HG02798 (cell line): ENCODE results near the gene APOL4.
"Not testable (repeated sequence)": the region's sequence is repeated elsewhere in the genome, so short reads cannot be mapped to it uniquely, and the experiment has no call there.

ENCODE experiments used
- ATAC-seq: cut with Tn5 transposase; IDR thresholded peaks from one replicate; pipeline ENCODE4 v1.9.1; 2021; ENCODE audit warnings: mild to moderate bottlenecking; ENCODE audit not compliant: unreplicated experiment, poor library complexity

The APOL4 gene

GRCh38 chr22:36191106-36191836 lies 10.3 kb downstream of the APOL4 start:
- ATAC-seq = no peak

GRCh38 chr22:36187862-36188261 lies 13.7 kb downstream of the APOL4 start:
- not testable (repeated sequence) for ATAC-seq

GRCh38 chr22:36185828-36186624 lies 15.6 kb downstream of the APOL4 start:
- ATAC-seq = no peak

GRCh38 chr22:36184433-36185025 lies 17.1 kb downstream of the APOL4 start:
- no peak for ATAC-seq

- ATAC-seq = no peak
Measured at GRCh38 chr22:36183446-36183845, 18.2 kb downstream of the APOL4 start.

GRCh38 chr22:36182857-36183256 lies 18.8 kb downstream of the APOL4 start:
- ATAC-seq = no peak

- no peak for ATAC-seq
Measured at GRCh38 chr22:36182056-36182455, 19.6 kb downstream of the APOL4 start.

- no peak for ATAC-seq
Measured at GRCh38 chr22:36180928-36181327, 20.7 kb downstream of the APOL4 start.

GRCh38 chr22:36180038-36180880 lies 21.4 kb downstream of the APOL4 start:
- no peak for ATAC-seq

GRCh38 chr22:36177160-36177559 lies 24.4 kb downstream of the APOL4 start:
- no peak for ATAC-seq

- ATAC-seq = no peak
Measured at GRCh38 chr22:36175892-36176291, 25.7 kb downstream of the APOL4 start.

- no peak for ATAC-seq
Measured at GRCh38 chr22:36171941-36172340, 29.7 kb downstream of the APOL4 start.

GRCh38 chr22:36166518-36167220 lies 34.9 kb downstream of the APOL4 start:
- ATAC-seq = no peak

GRCh38 chr22:36166086-36166485 lies 35.5 kb downstream of the APOL4 start:
- ATAC-seq = no peak

- ATAC-seq = no peak
Measured at GRCh38 chr22:36165141-36165540, 36.5 kb downstream of the APOL4 start.

- ATAC-seq = no peak
Measured at GRCh38 chr22:36164621-36165020, 37.0 kb downstream of the APOL4 start.

GRCh38 chr22:36163497-36163896 lies 38.1 kb downstream of the APOL4 start:
- no peak for ATAC-seq

- ATAC-seq = peak; percentile 43
Measured at GRCh38 chr22:36162127-36163034, 39.2 kb downstream of the APOL4 start.

GRCh38 chr22:36161793-36162126 lies 39.8 kb downstream of the APOL4 start:
- ATAC-seq = not testable (repeated sequence)
